HG02623 (cell line): ENCODE data around the gene FEM1A.
"Not testable (repeated sequence)": the region's sequence is repeated elsewhere in the genome, so short reads cannot be mapped to it uniquely, and the experiment has no call there.

Experiments used
- ATAC-seq: cut with Tn5 transposase; IDR thresholded peaks from one replicate; pipeline ENCODE4 v1.9.1; 2021; ENCODE audit warnings: moderate library complexity; ENCODE audit not compliant: unreplicated experiment

FEM1A gene

DNA sequence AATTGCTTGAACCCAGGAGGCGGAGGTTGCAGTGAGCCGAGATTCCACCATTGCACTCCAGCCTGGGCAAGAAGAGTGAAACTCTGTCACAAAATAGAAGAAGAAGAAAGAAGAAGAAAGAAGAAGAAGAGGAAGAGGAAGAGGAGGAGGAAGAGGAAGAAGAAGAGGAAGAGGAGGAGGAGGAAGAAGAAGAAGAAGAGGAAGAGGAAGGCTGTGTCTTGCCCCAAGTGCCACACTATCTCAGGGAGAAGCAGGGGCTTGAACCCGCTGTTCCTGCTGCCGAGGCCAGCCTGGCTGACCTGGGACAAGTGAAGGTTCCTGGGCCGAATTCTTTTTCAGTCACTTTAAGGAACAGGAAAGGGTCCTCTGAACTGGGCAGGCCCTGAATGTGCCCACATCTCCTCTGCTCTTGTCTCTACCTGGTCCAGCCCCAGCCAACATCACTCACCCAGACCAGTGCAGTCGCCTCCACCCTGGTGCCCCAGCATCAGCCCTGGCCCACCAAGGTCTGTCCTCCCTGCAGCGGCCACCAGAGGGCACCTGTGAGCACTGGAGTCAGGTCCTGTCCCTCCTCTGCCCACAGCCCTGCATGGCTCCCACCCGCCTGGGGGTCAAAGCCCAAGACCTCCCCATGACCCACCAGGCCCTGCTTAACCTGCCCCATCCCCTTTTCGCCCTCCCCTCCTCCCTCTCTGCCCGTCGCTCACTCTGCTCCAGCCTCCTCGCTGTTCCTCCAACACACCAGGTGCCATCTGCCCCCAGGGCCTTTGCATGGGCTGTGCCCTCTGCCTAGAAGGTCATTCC lies 20.0 kb downstream of the FEM1A start:
- no peak for ATAC-seq

- no peak for ATAC-seq
These were observed 23.3 kb downstream of the FEM1A start for GRCh38 chr19:4814625-4815425.

DNA sequence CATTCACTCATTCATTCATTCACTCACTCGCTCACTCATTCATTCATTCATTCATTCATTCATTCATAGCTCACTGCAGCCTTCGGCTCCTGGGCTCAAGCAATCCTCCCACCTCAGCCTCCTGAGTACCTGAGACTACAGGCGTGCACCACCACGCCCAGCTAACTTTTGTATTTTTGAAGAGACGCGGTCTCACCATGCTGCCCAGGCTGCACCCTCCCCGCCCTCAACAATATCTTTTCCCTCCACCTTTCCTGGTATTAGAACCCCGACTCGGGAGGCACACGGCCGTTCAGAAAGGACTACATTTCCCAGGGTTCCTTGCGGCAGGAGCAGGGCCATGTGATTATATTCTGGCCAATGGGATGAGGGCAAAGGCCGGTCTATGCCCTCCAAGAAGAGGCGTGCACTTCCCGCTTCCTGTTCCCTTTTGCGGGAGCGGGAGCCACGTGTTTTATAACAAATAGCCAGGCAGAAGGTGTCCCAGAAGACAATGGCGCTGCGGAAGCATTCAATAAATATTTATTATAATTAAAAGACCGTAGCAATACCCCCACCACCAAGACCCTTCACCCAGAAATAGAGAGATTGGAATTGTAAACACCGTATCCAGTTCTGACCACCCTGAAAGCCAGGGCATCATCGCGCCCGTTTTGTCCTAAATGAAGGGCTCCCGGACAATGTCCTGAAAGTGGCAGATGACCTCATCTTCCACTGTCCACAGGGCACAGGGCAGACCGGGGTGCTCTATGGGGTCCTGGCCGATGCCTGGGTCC lies 24.1 kb downstream of the FEM1A start:
- no peak for ATAC-seq

DNA sequence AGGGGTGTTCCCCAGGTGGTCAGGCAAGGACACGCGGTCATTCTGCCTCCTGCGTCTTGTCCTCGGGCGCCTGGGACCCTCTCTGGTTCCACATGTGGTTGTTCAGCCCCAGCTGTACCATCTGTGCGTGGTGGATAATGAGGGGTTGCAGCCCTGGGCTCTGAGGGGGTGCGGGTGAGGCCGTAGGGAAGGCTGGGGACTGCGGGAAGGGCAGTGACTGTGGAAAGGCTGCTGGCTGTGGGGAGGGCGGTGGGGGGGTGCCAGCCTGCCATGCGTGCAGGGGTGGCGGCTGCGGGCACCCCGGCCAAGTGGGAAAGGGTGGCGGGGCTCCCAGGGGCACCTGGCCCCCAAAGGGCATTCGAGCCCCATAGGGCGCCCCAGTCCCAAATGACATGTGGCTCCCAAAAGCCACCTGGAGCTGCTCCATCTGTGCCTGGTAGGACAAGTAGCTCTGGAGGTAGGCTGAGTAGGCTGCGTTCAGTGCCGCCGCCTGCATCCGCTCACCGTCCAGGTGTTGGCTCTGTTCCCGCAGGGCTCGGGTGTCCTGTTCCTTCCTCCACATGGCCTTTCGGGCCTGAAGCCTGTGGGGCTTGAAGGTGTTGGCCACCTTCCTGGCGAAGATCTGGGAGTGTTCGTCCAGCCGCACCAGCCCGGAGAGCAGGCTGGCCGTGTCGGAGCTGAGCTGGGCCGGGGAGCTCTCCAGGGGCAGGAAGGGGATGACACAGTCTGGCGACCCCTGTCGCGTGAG lies 24.8 kb downstream of the FEM1A start:
- no peak for ATAC-seq

GRCh38 chr19:4816950-4817278 lies 25.4 kb downstream of the FEM1A start:
- ATAC-seq: no peak

DNA sequence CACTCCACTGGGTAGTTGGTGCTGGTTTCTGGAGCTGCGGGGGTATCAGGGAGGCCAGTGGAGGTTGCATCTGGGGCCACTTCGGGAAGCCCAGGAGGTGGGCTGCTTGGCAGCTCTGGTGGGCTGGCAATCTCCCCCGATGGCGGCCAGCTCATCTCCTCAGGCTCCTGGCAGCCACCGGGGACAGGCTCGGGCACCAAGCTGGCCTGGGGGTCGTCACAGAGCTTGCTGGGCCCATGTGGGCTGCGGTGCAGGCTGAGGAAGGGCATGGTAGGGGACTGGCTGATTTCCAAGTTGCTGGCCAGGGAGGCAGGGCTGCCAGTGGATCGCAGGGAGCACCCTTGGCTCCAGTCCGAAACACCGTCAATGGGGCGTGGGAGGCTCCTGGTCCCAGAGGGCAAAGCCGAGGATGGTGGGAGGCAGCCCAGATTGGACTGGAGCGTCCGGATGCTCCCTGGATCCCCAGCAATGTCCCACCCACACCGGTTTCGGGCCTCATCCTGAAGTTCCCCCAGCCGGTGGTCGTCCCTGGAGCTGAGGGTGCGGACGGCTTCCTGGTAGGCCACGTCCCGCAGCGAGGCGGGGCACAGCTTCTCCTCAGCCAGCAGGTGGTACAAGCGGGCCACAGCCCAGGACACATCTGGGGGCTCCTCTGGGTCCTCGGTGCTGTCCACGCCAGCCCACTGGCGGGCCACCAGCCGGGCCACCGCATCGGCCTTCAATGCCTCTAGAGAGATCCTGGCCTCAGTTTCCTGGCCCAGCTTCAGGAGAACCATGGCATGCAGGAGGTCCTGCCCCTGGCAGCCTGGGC lies 26.1 kb downstream of the FEM1A start:
- no peak for ATAC-seq

DNA sequence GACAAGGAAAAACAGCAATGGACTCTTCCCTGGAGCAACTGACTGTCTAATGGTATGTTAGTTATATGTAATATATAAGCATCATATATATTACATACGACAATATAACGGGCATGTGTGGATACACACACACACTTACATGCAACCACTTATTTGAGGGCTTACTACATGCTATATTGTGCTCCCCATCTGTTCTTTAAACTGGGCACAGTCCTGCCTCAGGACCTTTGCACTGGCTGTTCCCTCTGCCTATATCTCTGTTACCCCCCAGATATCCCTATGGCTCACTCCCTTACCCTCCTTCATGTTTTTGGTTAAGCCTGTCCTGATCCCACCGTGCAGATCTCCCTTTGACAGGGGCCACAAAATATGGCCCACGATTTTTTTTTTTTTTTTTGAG lies 29.7 kb downstream of the FEM1A start:
- no peak for ATAC-seq

DNA sequence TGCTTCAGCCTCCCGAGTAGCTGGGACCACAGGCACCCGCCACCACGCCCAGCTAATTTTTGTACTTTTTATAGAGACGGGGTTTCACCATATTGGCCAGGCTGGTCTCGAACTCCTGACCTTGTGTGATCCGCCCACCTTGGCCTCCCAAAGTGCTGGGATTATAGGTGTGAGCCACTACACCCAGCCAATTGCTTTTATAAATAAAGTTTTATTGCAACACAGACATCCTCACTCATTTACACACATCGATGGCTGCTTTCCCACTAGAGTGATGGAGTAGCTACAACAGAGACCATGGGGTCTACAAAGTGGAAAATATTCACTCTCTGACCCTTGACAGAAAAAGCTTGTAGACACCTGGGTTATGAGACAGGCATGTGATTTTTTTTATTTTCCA lies 30.8 kb downstream of the FEM1A start:
- ATAC-seq: not testable (repeated sequence)

DNA sequence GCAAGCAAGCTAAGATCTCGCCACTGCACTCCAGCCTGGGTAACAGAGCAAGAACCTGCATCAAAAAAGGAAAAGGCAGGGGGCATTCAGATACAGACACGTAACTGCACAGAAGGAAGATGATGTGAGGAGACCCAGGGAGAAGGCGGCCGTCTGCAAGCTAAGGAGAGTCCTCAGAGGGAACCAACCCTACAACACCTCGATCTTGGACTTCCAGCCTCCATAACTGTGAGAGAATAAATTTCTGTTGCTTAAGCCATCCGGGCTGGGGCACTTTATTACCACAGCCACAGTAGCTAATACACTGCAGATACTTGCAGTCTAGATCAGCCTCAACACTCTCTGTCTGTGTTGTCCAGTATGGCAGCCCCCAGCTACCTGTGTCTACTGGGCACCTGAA lies 32.0 kb downstream of the FEM1A start:
- no peak for ATAC-seq

DNA sequence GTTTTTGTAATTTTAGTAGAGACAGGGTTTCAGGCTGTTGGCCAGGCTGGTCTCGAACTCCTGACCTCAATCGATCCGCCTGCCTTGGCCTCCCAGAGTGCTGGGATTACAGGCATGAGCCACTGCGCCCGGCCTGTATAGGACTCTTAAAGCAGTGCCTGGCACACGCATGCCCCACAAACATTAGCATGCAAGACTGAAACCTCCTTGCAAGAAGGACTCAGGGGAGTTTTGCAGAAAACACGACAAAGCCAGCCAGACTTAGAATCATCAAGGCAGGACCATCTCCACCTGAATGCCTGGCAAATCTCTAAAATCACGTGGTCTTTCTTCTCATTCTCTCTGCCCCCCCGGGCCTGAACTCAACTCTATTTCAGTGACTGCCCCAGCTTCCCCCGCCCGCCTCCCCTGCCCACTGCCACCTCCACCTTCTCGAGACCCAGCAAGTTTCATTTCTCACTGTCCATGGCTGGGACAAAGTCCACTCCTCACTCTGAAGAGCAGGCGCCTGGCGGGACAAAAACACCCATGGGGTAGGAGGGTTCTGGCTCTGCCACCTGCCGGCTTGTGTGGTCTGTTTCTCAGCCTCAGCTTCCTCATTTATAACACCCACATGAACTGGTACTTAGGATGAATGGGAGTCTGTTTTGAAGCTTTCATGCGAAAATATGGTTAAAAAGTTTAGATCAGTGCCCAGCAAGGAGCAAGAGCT lies 37.6 kb downstream of the FEM1A start:
- no peak for ATAC-seq

GRCh38 chr19:4830332-4830731 lies 38.8 kb downstream of the FEM1A start:
- ATAC-seq: no peak

- ATAC-seq: no peak
These were observed 39.3 kb downstream of the FEM1A start for GRCh38 chr19:4830768-4831265.

GRCh38 chr19:4831304-4831978 lies 39.9 kb downstream of the FEM1A start, which contains the start of gene TICAM1:
TSS of gene TICAM1 (minus strand) at chr19:4831712. CDS start at chr19:4818377, 13,335 bp downstream.
- peak; percentile 68 for ATAC-seq

DNA sequence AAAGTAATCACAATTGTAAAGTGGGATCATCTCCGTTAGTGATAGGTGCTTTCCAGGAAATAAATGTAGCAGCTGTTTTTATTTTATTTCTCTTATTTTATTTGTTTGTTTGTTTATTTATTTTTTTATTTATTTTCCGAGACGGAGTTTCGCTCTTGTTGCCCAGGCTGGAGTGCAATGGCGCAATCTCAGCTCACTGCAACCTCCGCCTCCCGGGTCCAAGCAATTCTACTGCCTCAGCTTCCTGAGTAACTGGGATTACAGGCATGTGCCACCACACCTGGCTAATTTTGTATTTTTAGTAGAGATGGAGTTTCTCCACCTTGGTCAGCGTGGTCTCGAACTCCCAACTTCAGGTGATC lies 40.4 kb downstream of the FEM1A start:
- not testable (repeated sequence) for ATAC-seq

- no peak for ATAC-seq
These were observed 41.2 kb downstream of the FEM1A start for GRCh38 chr19:4832776-4833175.

DNA sequence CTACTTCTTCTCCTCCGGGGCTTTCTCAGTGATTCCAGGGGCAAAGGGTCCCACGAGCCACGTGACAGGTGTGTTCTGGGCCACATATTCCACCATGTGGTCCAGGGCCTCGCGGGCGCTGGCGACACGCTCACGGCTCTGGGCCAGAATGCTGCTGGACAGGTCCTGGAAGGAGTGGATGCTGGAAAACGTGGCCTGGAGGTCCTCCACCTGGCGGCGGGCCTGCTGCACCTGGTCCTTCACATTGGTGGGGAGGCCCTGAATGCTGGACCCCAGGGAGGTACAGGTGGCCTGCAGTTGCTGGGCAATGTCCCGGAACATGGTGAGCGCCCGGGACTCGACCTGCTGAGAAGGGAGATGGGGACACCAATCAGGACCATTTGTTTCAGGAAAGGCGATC lies 47.7 kb downstream of the FEM1A start:
- ATAC-seq: no peak

GRCh38 chr19:4843647-4843965 lies 52.1 kb downstream of the FEM1A start:
- ATAC-seq: no peak

DNA sequence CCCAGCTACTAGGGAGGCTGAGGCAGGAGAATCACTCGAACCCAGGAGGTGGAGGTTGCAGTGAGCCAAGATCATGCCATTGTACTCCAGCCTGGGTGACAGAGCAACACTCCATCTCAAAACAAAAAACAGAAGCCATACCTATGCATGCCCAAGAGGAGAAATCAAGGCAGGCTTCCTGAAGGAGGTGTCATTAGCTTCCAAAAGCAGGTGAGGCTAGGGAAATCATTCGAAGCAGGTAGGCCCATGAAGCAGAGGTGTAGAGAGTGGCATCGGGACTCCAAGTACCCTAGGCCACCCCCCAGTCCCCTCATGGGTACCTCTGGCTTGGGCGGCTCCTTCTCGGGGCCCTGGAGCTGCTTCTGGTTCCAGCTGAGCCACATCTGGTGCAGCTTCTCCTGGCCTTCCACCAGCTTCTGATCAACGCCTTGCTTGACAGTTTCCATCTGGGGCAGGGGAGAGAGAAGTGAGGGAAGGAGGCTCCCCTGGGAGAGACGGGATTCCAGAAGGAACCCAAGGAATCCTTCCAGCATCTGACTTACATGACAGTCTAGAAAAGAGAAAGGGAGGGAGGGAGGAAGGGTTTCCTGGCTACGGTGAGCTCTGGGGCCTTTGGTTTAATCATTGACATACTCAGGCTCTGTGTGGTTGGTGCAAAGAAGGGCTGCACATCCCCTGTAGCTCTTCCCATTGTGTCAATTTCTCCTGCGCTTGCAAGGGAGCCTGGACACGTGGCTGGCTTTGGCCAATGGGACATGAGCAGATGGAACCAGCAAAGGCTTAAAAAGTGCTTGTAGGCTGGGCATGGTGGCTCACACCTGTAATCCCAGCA lies 53.0 kb downstream of the FEM1A start:
- no peak for ATAC-seq
